CD4-positive, alpha-beta T cell treated with Interleukin-21 for 1 hour (primary cell): ENCODE results near the gene RHEB.

Source experiments
- DNase-seq: peaks from one replicate; pipeline ENCODE4 v3.0.0-alpha.2; 2020

Gene RHEB

DNA sequence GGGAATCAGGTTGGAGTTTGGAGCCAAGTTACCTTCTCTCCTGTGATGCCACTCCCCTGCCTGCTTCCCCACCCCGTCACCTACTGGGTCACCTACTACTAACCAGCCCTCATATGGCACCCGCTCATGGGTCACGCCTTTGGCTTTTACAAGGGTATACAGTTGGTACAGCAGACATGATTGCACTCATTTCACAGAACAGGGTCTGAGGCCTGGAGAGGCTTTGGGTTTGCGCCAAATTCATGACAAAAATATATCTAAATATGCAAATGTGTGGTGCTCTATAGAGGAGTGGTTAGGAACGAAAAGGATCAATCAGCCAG, 90.5 kb downstream of the RHEB start:
- DNase-seq = no peak

DNA sequence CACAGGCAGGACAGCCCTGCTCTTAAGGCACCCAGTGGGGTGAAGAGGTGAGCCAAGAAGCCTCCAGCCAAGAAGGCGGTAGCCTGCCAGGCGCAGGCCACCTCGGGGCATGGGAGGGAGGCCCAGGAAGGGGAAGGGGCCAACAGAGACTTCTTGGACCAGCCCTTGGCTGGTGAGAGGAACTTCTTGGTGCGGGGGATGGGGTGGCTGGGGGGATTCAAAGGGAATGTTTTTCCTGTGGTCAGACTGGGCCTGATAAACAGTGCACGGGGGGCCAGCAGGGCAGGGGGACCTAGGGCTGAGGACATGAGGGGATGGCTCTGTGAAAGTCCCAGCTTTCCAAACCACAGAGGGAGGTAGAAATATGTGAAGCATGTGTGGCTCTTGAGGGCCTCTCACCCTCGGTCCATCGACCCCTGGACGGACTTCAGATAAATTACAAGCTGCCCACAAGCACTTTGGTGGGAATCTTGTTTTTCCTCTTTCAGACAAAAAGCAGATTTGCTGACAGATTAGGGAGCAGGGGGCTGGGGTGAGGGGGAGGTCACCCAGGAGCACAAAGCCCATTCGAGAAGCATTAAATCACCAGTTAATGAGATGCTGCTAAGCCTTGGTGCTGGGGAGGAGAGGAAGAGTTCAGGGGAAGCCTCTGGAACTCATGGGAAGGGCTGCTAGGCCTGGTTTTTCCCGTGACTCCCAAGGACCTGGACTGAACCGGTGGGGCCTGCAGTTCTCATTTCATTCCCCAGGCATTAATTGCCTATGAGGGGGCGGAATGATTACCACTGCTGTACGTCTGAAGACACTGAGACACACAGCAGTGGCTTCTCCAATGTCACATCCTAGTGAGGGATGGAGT, 91.1 kb downstream of the RHEB start:
- DNase-seq = no peak

DNA sequence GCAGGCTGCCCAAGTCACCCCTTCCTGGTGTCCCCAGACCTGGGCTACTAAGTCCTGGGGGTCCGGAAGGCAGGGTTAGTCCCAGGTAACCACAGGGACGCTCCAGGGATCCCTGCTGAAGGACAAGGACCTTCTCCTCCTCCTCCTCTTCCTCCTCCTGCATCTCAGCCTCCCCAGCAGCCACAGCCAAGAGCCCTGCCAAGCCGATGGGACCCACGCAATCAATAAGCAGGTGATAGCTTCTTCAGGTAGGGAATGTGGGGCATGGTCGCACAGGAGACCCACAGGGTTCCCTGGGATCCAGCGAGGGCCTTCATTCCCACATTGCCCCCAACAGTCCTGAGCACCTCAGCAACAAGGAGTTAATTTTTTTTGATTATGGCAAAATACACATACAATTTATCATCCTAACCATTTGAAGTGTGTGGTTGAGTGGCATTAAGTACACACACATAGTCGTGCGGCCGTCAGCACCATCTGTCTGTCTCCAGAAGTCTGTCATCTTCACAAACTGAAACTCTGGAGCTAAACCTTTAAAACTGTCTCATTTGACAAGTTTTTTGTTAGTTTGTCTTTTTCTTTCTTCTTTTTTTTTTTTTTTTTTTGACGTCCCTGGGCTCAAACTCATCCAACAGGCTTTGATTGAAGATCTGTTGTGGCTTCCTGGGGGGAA, 91.9 kb downstream of the RHEB start:
- DNase-seq = no peak

DNA sequence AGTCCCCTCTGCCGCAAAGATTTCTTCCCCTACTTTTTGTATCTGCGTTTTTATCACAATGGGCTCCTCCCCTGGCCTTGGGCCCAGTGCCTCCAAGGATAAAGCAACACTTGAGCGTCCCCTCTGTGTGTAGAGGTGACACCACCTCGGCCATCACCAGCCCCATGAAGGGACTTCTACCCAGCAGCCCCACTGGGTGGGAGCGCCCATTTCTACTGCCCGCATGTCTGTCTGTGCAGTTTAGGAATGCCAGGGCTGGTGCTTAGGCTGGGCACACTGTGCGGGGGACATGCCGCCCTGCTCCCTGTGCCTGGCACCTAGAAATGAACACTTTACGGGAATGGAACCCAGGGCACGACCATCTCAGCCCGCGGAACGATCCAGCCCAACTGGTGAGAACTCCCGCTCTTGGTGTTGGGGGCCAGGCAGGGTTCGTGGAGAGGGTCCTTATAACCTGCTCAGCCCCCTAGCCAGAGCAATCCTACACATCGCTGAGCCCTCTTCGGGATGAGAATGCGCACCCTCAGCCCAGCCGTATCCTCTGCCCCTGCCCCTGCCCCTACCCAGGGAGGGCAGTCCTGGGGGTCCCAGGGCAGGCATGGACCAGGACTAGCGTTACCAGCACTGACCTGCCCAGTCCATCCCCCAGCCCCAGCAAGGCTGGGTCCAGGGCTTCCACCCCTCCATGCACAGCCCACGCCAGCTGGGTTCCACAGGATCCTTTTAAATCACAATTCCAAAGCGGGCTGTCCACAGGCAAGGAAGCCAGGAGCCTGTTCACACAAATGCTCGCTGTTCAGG, 92.6 kb downstream of the RHEB start:
- no peak for DNase-seq

DNA sequence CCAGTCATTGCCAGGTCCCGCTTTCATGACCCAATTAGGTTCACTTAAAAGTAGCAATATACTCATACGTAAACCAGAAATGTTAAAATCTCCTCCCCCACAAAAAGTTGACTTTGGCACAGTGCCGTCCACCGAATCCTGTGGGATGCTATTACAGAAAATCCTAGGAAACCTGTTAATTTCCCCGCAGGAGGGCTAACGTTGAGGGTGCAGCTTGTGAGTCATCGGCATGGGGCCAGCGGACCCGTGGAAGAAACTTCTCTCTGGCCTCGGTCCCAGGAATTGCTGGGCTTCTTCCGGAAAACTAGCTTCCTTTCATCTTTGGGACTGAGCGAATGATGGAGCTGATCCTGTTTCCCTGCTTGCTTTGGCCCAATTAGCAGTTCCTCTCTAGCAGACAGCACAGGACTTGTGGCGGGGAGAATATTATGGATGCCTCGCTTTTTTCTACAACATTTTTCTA, 93.2 kb downstream of the RHEB start:
- no peak for DNase-seq

DNA sequence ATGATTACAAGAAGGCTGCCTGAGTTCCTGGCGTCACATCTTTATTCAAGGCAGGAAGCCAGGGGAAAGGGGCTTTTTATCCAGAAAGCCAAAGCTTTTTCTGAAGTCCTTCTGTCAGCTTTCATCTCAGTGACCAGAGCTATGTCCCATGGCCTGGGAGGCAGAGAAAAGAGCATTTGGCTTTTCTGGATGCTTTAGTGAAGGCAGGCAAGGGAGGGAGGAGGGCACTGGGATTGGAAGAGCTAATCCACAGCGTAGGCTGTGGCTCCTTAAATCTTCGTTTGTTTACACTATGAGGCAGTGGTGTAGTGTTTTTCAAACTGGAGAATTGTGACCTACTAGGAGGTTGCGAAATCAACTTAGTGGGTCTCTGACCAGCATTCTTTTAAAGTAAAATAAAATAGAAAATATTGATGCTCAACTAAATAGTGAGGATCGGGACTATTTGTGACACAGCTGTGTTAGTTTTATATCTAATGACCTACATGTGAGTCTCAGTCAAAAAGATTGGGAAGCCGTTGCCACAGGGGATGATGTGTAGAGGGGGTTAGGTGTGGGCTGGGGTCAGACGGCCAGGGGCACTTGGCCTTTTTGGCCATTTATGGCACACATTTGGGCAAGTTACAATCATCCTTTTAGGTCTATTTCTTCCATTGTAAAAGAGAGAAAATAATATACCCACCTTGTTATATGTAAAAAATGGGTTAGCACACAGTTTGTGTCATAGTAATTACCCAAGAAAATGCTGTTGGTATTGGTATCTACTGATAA, 93.8 kb downstream of the RHEB start:
- DNase-seq = no peak

DNA sequence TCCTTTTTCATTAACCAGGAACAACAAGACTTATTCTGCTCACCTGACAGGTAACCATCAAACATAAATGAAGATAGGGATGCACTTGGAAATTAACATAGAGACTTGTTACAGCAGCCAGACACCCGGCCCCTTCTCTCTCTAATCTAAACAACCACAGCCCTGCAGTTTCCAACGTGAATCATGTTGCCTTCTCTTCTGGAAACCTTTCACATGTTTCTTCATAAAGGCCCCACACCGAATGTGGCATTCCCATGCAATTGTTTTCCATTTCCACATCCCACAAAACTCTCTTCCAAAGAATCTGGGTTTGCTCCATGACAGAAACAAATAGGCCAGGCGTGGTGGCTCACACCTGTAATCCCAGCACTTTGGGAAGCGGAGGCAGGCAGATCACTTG, 94.9 kb downstream of the RHEB start:
- DNase-seq = no peak

DNA sequence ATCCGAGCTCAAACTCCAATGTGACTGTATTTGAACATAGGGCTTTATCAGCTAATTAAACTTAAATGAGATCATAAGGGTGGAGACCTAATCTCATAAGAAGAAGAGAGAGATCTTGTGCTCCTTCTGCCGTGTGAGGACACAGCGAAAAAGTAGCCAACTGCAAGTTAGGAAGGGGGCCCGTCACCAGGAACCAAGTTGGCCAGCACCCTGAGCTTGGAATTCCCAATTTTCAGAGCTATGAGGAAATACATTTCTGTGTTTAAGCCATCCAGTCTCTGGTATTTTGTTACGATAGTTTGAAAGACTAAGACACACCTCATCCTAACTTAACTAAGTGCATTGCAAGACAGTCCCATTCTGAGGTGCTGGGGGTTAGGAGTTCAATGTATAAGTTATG, 95.8 kb downstream of the RHEB start:
- no peak for DNase-seq

DNA sequence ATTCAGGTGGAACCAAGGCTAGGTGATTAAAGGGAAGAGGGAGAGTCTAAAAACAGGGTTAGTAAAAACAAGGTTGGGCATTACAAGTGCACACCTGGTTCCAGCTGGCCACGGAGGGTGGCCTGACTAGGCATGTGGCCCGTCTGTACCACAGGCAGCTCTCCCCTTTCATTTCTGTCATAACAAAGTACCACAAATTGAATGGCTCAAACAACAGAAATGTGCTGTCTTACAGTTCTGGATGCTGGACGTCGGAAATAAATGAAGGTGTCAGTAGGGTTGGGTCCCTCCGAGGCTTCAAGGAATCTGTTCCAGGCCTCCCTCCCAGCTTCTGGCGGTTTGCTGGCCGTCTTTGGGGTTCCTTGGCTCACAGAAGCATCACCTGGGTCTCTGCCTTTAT, 96.5 kb downstream of the RHEB start:
- DNase-seq = no peak

DNA sequence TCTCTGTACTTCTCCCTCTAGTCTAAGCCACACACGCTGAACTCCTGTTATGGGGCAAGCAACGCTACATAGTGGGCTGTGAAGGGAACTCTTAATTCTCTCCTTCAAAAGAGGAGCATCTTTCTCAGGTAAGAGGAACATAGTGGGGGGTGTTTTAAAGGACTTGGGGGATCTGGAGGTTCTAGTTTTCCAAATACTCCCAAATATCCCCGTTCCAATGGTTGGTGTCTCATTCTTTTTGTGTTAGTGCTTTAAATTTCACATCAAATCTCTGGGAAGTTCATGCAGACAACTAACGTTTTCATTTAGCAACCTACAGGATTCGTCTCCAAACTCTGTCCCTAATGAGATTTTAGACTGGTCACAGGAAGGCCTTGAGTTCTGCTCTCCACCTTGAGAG, 97.5 kb downstream of the RHEB start:
- DNase-seq = no peak

DNA sequence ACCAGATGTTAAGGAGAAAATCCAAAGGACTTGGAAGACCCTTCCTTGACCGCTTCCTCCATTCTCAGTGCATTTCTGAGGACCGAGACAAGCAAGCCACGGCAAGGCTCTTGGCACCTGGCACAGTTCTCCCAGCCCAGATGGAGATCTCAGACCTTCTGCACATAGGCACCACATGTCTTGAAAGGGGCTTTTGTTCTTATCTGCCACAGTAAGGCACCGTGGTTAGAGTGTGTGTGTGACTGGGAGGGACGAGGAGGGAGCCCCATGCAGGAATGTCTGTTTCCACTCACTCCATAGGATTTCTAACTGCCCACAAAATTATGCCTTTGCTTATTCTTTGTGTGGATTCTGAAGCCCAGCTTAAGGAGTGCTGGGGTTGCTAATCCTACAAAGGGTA, 99.6 kb downstream of the RHEB start:
- no peak for DNase-seq

DNA sequence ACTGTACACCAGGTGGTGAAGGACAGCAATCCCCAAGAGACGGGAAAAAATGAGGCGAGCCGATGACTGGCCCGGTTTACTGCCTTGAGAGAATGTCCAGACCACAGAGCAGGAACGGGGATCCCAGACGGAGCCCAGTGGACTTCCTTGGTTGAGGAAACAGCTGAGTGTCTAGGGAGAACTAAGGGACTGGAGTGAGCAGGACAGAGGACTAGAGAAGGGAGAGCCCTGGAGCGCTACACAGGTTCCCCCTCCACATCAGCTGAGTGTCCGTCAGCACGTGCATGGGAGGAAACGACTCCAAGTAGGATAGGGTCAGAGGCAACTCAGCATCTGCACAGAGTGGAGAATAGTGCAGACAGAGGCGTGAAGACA, 102.8 kb downstream of the RHEB start:
- no peak for DNase-seq

DNA sequence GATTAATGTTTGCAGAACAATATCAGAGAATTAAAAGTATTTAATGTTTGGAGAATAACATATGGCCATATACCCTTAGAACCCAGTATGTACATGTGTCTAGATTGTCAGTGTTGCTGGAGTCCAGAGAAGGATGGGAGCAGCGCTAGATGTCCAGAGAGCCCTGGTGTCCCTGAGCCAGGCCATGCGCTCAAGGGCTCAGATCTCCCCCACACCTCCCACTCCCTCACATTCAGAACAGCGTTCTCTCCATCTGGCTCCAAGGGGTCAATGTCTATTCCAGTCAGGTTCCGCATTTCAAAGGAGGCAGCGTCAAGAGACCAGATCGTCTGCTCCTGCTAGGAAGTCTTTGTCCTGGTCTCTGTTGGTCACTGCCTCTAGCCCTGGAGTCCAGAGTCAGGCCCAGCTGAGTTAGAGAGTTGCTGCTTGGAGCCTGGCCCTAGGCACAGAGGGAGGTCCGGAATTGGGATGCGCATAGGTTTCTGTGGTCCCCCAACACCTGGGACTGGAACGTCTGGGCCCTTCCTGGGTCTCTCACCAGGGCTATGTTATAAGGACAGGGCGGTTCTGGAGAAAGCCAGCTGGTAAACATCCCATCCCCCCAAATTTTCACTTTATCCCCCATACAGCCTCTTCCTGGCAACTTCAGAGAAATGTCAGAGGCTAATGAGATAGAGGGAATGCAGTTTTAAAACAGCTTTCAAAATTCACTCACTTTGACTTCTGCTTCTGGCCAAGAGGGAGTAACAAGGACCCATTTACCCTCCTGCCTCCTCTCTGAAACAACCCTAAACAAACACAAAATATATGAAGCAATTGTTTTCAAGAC, 103.4 kb downstream of the RHEB start:
- no peak for DNase-seq
